K562 (cell line): ENCODE results near the gene PTPRU. TPM values are rescaled to one million over a fixed set of nuclear protein-coding genes. Genes with fewer than 3 reads are reported as not detected.

Source experiments
- BRCA1 ChIP-seq, 2 experiments: fragments of 450-650 bp in 1 of 2; sonication (generic) in 1 of 2; formaldehyde crosslinking in 1 of 2; IDR thresholded peaks; 2 replicates each; pipeline versions ENCODE4 v1.5.0 to v1.6.1; 2017 to 2020; ENCODE audit warnings: mild to moderate bottlenecking in 1 of 2, missing genetic modification reagents in 1 of 2
- LEF1 ChIP-seq: fragments of 450-650 bp; IDR thresholded peaks from 2 replicates; pipeline ENCODE4 v1.6.1; 2016; ENCODE audit warnings: mild to moderate bottlenecking
- POLR3A ChIP-seq: IDR thresholded peaks from 2 replicates; pipeline ENCODE4 v1.6.1; 2011; ENCODE audit warnings: borderline replicate concordance, mild to moderate bottlenecking, moderate library complexity; ENCODE audit not compliant: insufficient read length, insufficient read depth; ENCODE audit errors: extremely low read depth
- SLC30A9 ChIP-seq: fragments of 250-450 bp; sonication (Bioruptor Pico); IDR thresholded peaks from 2 replicates; pipeline ENCODE4 v1.8.0; 2022; ENCODE audit warnings: mild to moderate bottlenecking, moderate library complexity
- XRCC4 ChIP-seq: IDR thresholded peaks from one replicate; pipeline ENCODE4 v1.6.1; 2011; ENCODE audit not compliant: insufficient read depth, insufficient read length; ENCODE audit errors: extremely low read depth
- ZFPM2 ChIP-seq: fragments of 250-450 bp; sonication (Bioruptor Pico); IDR thresholded peaks from 2 replicates; pipeline ENCODE4 v1.5.1; 2022; ENCODE audit warnings: mild to moderate bottlenecking
- ZNF561 ChIP-seq: fragments of 450-650 bp; formaldehyde crosslinking; conservative IDR thresholded peaks from 2 replicates; pipeline ENCODE4 v1.4.0; 2020; ENCODE audit warnings: mild to moderate bottlenecking, moderate library complexity
- ZNF57 ChIP-seq: fragments of 450-650 bp; formaldehyde crosslinking; IDR thresholded peaks from 2 replicates; pipeline ENCODE4 v1.4.0; 2020; ENCODE audit warnings: mild to moderate bottlenecking, moderate library complexity
- polyA plus RNA-seq, 8 experiments: library from polyadenylated mRNA; depleted of rRNA in 4 of 8; stranded (reverse) in 5 of 8; unstranded in 3 of 8; fragments of >200 nt; fragmentation: Nextera tagmentation in 2 of 8; fragmentation: Illumina TruSeq in 1 of 8; extraction: Ambion mirVana in 2 of 8; extraction: Trizol in 1 of 8; gene quantifications; 2 replicates each; pipeline versions ENCODE4 v1.2.1 to v1.2.3, GENCODE V29; 2011 to 2014; ENCODE audit warnings: inconsistent platforms in 1 of 8, missing spikeins in 1 of 8
- total RNA-seq, 7 experiments: library from RNA; depleted of rRNA in 6 of 7; stranded (reverse); fragments of >200 nt in 6 of 7; fragmentation: Illumina TruSeq in 2 of 7; extraction: Trizol in 2 of 7; gene quantifications; 2 replicates each; pipeline versions ENCODE4 v1.2.1 to v1.2.3, GENCODE V29; 2011 to 2021; ENCODE audit warnings: low replicate concordance in 1 of 7
- TF ChIP-seq, protein P1 (sequence below): fragments of 450-650 bp; IDR thresholded peaks from 2 replicates; pipeline ENCODE4 v1.6.1; 2016; ENCODE audit warnings: low read depth
- TF ChIP-seq, protein P2 (sequence below), 2 experiments: IDR thresholded peaks; 2 replicates each; pipeline ENCODE4 v1.6.1; 2011; ENCODE audit warnings: borderline replicate concordance in 1 of 2, control low read depth in 1 of 2, low read depth in 1 of 2, low read length in 1 of 2, mild to moderate bottlenecking in 1 of 2, mixed read lengths in 1 of 2, moderate library complexity in 1 of 2; ENCODE audit not compliant: insufficient read depth in 1 of 2, insufficient read length in 1 of 2, poor library complexity in 1 of 2, severe bottlenecking in 1 of 2; ENCODE audit errors: extremely low read depth in 1 of 2
- TF ChIP-seq, protein P3 (sequence below): sonication (generic); formaldehyde crosslinking; IDR thresholded peaks from 2 replicates; pipeline ENCODE4 v1.8.1; 2022; ENCODE audit warnings: missing genetic modification reagents
- TF ChIP-seq, protein P4 (sequence below): sonication (generic); IDR thresholded peaks from 2 replicates; pipeline ENCODE4 v1.6.1; 2016
- TF ChIP-seq, protein P5 (sequence below): fragments of 250-450 bp; sonication (Bioruptor Pico); IDR thresholded peaks from 2 replicates; pipeline ENCODE4 v1.4.0; 2020; ENCODE audit warnings: mild to moderate bottlenecking

The PTPRU gene
- total and polyA plus RNA-seq, 9 of the 15 experiments (the other 6 are each of a cell fraction or from before 2014, with no cell fraction given) = 0.01 to 2.9 (median 1.0) TPM

DNA sequence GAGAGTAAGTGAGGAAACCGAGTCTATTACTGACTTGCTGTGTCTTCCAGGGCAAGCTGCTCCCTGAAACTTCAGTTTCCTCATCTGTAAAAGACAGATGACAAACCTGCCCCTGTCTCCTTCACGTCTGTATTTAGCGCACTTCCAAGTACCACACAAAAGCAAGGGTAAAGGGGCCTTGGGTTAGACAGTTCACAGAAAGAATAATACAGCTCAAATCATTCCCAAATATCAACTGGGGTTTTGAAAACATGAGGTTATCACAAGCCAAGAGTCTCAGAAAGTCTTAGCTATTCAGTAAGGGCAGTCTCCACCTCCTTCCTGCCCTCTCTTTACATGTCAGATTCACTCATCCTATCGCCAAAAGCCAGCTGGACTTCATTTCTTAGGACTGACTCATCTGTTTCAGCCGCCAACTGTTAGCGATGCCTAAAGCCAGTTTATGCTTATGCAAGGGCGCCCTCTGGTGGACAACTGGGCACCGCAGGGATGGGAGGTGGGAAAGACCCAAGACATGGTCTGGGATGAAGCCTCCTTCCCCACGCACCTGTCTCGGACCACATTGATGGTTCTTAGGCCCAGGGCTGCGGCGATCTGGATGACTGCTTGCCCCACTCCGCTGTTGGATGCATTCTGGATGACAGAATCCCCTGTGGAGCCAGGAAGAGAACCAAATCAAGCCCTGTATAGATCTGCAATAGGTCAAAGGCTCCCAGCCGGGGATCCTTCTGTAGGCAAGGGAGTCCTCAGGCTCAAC lies 33.6 kb upstream of the PTPRU start (continued):
- TF ChIP-seq, protein P1, sequence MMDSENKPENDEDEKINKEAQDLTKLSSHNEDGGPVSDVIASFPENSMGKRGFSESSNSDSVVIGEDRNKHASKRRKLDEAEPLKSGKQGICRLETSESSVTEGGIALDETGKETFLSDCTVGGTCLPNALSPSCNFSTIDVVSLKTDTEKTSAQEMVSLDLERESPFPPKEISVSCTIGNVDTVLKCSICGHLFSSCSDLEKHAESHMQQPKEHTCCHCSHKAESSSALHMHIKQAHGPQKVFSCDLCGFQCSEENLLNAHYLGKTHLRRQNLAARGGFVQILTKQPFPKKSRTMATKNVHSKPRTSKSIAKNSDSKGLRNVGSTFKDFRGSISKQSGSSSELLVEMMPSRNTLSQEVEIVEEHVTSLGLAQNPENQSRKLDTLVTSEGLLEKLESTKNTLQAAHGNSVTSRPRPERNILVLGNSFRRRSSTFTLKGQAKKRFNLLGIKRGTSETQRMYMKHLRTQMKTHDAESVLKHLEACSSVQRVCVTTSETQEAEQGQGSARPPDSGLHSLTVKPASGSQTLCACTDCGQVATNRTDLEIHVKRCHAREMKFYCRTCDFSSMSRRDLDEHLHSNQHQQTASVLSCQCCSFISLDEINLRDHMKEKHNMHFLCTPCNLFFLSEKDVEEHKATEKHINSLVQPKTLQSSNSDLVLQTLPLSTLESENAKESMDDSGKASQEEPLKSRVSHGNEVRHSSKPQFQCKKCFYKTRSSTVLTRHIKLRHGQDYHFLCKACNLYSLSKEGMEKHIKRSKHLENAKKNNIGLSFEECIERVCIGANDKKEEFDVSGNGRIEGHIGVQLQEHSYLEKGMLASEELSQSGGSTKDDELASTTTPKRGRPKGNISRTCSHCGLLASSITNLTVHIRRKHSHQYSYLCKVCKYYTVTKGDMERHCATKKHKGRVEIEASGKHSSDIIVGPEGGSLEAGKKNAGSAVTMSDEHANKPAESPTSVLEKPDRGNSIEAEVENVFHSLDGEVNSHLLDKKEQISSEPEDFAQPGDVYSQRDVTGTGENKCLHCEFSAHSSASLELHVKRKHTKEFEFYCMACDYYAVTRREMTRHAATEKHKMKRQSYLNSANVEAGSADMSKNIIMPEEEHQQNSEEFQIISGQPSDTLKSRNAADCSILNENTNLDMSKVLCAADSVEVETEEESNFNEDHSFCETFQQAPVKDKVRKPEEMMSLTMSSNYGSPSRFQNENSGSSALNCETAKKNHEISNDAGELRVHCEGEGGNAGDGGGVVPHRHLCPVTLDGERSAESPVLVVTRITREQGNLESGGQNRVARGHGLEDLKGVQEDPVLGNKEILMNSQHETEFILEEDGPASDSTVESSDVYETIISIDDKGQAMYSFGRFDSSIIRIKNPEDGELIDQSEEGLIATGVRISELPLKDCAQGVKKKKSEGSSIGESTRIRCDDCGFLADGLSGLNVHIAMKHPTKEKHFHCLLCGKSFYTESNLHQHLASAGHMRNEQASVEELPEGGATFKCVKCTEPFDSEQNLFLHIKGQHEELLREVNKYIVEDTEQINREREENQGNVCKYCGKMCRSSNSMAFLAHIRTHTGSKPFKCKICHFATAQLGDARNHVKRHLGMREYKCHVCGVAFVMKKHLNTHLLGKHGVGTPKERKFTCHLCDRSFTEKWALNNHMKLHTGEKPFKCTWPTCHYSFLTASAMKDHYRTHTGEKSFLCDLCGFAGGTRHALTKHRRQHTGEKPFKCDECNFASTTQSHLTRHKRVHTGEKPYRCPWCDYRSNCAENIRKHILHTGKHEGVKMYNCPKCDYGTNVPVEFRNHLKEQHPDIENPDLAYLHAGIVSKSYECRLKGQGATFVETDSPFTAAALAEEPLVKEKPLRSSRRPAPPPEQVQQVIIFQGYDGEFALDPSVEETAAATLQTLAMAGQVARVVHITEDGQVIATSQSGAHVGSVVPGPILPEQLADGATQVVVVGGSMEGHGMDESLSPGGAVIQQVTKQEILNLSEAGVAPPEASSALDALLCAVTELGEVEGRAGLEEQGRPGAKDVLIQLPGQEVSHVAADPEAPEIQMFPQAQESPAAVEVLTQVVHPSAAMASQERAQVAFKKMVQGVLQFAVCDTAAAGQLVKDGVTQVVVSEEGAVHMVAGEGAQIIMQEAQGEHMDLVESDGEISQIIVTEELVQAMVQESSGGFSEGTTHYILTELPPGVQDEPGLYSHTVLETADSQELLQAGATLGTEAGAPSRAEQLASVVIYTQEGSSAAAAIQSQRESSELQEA = no peak
- TF ChIP-seq ZFPM2 (CRISPR knock-in tag) (no peak), SLC30A9 (CRISPR knock-in tag) (no peak), LEF1 (0 out of 2 replicates have a peak, but pooled peaks have one; percentile 62), ZNF57 (CRISPR knock-in tag) (no peak), POLR3A (no peak), XRCC4 (no peak), ZNF561 (CRISPR knock-in tag) (no peak), BRCA1 (IDR thresholded peaks at IDR 0.05) (no peak), BRCA1 (CRISPR knock-in tag; IDR thresholded peaks at IDR 0.05) (no peak)
- TF ChIP-seq, protein P2, sequence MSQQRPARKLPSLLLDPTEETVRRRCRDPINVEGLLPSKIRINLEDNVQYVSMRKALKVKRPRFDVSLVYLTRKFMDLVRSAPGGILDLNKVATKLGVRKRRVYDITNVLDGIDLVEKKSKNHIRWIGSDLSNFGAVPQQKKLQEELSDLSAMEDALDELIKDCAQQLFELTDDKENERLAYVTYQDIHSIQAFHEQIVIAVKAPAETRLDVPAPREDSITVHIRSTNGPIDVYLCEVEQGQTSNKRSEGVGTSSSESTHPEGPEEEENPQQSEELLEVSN (IDR thresholded peaks at IDR 0.05; ENCODE audit: borderline replicate concordance in 1 of 2, extremely low read depth in 1 of 2, insufficient read depth in 1 of 2, insufficient read length in 1 of 2, low read depth in 1 of 2, low read length in 1 of 2, poor library complexity in 1 of 2, severe bottlenecking in 1 of 2) = no peak
- TF ChIP-seq, protein P3, sequence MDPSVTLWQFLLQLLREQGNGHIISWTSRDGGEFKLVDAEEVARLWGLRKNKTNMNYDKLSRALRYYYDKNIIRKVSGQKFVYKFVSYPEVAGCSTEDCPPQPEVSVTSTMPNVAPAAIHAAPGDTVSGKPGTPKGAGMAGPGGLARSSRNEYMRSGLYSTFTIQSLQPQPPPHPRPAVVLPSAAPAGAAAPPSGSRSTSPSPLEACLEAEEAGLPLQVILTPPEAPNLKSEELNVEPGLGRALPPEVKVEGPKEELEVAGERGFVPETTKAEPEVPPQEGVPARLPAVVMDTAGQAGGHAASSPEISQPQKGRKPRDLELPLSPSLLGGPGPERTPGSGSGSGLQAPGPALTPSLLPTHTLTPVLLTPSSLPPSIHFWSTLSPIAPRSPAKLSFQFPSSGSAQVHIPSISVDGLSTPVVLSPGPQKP (CRISPR knock-in tag) = no peak
- TF ChIP-seq, protein P4, sequence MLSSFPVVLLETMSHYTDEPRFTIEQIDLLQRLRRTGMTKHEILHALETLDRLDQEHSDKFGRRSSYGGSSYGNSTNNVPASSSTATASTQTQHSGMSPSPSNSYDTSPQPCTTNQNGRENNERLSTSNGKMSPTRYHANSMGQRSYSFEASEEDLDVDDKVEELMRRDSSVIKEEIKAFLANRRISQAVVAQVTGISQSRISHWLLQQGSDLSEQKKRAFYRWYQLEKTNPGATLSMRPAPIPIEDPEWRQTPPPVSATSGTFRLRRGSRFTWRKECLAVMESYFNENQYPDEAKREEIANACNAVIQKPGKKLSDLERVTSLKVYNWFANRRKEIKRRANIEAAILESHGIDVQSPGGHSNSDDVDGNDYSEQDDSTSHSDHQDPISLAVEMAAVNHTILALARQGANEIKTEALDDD = peak; percentile 81
- TF ChIP-seq, protein P5, sequence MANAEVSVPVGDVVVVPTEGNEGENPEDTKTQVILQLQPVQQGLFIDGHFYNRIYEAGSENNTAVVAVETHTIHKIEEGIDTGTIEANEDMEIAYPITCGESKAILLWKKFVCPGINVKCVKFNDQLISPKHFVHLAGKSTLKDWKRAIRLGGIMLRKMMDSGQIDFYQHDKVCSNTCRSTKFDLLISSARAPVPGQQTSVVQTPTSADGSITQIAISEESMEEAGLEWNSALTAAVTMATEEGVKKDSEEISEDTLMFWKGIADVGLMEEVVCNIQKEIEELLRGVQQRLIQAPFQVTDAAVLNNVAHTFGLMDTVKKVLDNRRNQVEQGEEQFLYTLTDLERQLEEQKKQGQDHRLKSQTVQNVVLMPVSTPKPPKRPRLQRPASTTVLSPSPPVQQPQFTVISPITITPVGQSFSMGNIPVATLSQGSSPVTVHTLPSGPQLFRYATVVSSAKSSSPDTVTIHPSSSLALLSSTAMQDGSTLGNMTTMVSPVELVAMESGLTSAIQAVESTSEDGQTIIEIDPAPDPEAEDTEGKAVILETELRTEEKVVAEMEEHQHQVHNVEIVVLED (CRISPR knock-in tag) = peak; percentile 20; the same call in 1 of the 2 replicates
